Measurements from ENCODE around the gene EPHA8. TPM values are rescaled to one million over a fixed set of nuclear protein-coding genes. Genes with fewer than 3 reads are reported as not detected.

Gene EPHA8
- total and polyA plus RNA-seq, 8 donors: not detected

DNA sequence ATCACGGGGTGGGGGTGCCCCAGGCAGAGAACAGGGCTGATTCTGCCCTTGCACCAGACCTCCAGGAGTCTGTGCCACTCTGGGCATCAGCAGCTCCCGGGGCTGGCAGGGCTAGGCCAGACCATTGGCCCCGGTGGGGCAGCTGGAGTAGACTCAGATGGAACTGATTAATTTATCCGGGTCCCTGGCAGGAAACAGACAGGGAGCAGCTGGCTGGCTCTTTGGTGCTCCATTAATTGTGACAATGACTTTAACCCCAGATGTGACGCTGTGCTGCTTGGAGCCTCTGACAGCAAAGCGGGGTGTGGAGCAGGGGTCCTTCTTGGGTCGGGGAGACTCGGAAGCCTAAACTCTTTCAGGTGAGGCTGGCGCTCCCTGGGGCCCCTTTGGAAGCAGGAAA lies 9.5 kb downstream of the EPHA8 start:
- Histone ChIP-seq H3K27me3 (peaks cover 0 to 65% (median 8%) of the 10 kb centered on the region in 3 donors), H3K4me3 (no peak overlapping the region), H3K36me3 (no peaks in the 10 kb centered on the region), H3K9me3 (no peaks in the 10 kb centered on the region), H3K4me1 (no peaks in the 10 kb centered on the region), H3K27ac (no peak overlapping the region)
- no peak for DNase-seq
- intact Hi-C loops (cut with DNase I; ENCODE audit: low total_unique reads): no loop called here
- TF ChIP-seq EP300 (IDR thresholded peaks at IDR 0.05): no peak
- TF ChIP-seq POLR2AphosphoS5 (IDR thresholded peaks at IDR 0.05): no peak
- no peak for TF ChIP-seq POLR2A (IDR thresholded peaks at IDR 0.05)
- TF ChIP-seq, protein P1, sequence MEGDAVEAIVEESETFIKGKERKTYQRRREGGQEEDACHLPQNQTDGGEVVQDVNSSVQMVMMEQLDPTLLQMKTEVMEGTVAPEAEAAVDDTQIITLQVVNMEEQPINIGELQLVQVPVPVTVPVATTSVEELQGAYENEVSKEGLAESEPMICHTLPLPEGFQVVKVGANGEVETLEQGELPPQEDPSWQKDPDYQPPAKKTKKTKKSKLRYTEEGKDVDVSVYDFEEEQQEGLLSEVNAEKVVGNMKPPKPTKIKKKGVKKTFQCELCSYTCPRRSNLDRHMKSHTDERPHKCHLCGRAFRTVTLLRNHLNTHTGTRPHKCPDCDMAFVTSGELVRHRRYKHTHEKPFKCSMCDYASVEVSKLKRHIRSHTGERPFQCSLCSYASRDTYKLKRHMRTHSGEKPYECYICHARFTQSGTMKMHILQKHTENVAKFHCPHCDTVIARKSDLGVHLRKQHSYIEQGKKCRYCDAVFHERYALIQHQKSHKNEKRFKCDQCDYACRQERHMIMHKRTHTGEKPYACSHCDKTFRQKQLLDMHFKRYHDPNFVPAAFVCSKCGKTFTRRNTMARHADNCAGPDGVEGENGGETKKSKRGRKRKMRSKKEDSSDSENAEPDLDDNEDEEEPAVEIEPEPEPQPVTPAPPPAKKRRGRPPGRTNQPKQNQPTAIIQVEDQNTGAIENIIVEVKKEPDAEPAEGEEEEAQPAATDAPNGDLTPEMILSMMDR (IDR thresholded peaks at IDR 0.05): no peak
- WGBS, 5 donors: 55 to 64% (median 60%) methylated on average over 3 to 9 of the region's 9 CpGs

DNA sequence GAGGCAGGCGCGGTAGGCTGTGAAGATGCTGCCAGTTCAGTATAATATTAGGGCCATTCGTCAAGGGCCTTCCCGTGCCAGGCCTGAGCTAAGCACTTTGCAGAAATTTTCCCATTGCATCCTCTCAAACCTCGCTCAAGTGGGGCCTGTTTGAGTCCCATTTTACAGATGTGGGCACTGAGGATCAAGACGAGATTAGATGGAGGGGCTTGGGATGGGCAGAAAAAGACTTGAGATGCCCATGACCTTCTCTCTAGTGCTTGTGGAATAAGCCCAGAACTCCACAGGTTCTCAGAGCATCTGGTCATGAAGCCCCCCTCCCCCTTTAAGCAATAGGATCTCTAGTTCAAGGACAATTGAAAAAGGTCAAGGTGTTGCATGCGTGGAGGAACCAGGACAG lies 9.9 kb downstream of the EPHA8 start:
- TF ChIP-seq, protein P1 (IDR thresholded peaks at IDR 0.05): no peak
- TF ChIP-seq POLR2AphosphoS5 (IDR thresholded peaks at IDR 0.05): no peak
- TF ChIP-seq POLR2A (IDR thresholded peaks at IDR 0.05): no peak
- no peak for TF ChIP-seq EP300 (IDR thresholded peaks at IDR 0.05)
- Histone ChIP-seq H3K9me3 (no peaks in the 10 kb centered on the region), H3K4me3 (no peak overlapping the region), H3K27ac (no peak overlapping the region), H3K36me3 (no peaks in the 10 kb centered on the region), H3K27me3 (peaks cover 0 to 60% (median 8%) of the 10 kb centered on the region in 3 donors), H3K4me1 (no peaks in the 10 kb centered on the region)
- intact Hi-C loops (cut with DNase I; ENCODE audit: low total_unique reads): no loop called here
- DNase-seq: no peak
- 66 to 75% (median 69%) methylated on average over 6 to 7 of the region's 7 CpGs for WGBS, 5 donors

DNA sequence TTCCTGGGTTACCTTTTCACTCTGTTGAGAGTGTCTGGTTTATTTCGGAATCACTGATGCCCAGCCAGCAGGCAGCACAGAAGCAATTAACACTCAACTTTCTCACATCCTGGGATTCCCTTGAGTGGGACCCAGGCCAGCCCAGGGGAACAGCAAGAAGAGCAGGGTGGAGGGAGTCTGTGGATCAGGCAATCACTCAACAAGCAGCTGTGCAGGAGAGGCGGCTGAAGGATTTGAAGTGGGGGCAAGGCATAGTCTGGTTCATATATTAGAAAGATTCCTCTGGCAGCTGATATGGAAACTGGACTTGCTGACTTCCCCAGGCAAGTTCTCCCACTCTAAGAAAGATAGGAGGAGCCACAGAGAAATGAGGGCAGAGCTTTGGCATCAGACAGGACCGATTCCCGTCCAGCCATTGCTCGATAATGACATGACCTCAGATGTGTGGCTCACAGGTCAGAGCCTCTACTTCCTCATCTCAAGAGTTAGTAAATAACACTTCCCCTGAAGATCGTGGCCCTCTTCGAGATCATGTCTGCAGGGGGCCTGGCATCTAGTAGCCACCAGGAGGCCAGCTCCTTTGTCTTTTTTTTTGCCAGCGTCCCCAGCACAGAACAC lies 12.4 kb downstream of the EPHA8 start:
- WGBS, 5 donors: 31 to 42% (median 40%) methylated on average over 8 of the region's 8 CpGs
- Histone ChIP-seq H3K36me3 (no peaks in the 10 kb centered on the region), H3K4me3 (no peak overlapping the region), H3K9me3 (no peaks in the 10 kb centered on the region), H3K27me3 (peaks cover 0 to 40% (median 8%) of the 10 kb centered on the region in 3 donors), H3K4me1 (no peaks in the 10 kb centered on the region), H3K27ac (no peak overlapping the region)
- intact Hi-C loops (cut with DNase I; ENCODE audit: low total_unique reads): no loop called here
- DNase-seq: no peak
- TF ChIP-seq POLR2A (IDR thresholded peaks at IDR 0.05): no peak
- TF ChIP-seq, protein P1 (IDR thresholded peaks at IDR 0.05): no peak
- no peak for TF ChIP-seq POLR2AphosphoS5 (IDR thresholded peaks at IDR 0.05)
- TF ChIP-seq EP300 (IDR thresholded peaks at IDR 0.05): no peak

DNA sequence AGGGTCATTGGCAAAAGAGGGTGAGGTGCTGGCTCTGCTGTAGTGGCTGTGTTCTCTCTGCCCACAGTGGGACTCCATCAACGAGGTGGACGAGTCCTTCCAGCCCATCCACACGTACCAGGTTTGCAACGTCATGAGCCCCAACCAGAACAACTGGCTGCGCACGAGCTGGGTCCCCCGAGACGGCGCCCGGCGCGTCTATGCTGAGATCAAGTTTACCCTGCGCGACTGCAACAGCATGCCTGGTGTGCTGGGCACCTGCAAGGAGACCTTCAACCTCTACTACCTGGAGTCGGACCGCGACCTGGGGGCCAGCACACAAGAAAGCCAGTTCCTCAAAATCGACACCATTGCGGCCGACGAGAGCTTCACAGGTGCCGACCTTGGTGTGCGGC lies 12.9 kb downstream of the EPHA8 start:
- H3K4me1 ChIP-seq: no peaks in the 10 kb centered on the region
- intact Hi-C loops (cut with DNase I; ENCODE audit: low total_unique reads): no loop called here

More for the DNA sequence above, 12.9 kb downstream of the EPHA8 start:
- no peak overlapping the region for H3K27ac ChIP-seq
- DNase-seq: no peak
- no peaks in the 10 kb centered on the region for H3K36me3 ChIP-seq
- no peak overlapping the region for H3K4me3 ChIP-seq
- 82 to 88% (median 85%) methylated on average over 22 to 23 of the region's 23 CpGs for WGBS, 5 donors
- H3K9me3 ChIP-seq: no peaks in the 10 kb centered on the region
- no peak for TF ChIP-seq POLR2A (IDR thresholded peaks at IDR 0.05)
- no peak for TF ChIP-seq EP300 (IDR thresholded peaks at IDR 0.05)
- TF ChIP-seq POLR2AphosphoS5 (IDR thresholded peaks at IDR 0.05): no peak
- TF ChIP-seq, protein P1 (IDR thresholded peaks at IDR 0.05): no peak
- H3K27me3 ChIP-seq: peaks cover 0 to 35% (median 8%) of the 10 kb centered on the region in 3 donors
